Measurements from ENCODE around the gene PPP1R13B. TPM values are rescaled to one million over a fixed set of nuclear protein-coding genes. Genes with fewer than 3 reads are reported as not detected.

PPP1R13B gene
- total RNA-seq, 1 experiment from 2014 or later: 19.0 TPM

GRCh38 chr14:103890821-103891666 is 43.7 kb upstream of the PPP1R13B start:
- intact Hi-C loops (cut with micrococcal nuclease; ENCODE audit: unreplicated experiment): no loop called here
- H3K27me3 ChIP-seq (ENCODE audit: control insufficient read depth, insufficient read depth, low read length): no peaks in the 10 kb centered on the region
- H3K4me1 ChIP-seq (ENCODE audit: control insufficient read depth, insufficient read depth, low read length): no peaks in the 10 kb centered on the region
- DNase-seq (ENCODE audit: low read depth, low spot score) (no peak), ATAC-seq (no peak)
- no peak overlapping the region for H3K4me3 ChIP-seq (ENCODE audit: low read depth in 2 of 2, low read length in 2 of 2)
- no peaks in the 10 kb centered on the region for H3K9me3 ChIP-seq (ENCODE audit: control insufficient read depth, insufficient read depth, low read depth, low read length)
- TF ChIP-seq SIN3A (IDR thresholded peaks at IDR 0.05; ENCODE audit: borderline replicate concordance, insufficient read depth, low read depth, low read length) (no peak), CTCF (IDR thresholded peaks at IDR 0.05) (no peak), POLR2AphosphoS5 (IDR thresholded peaks at IDR 0.05; ENCODE audit: low read depth, low read length) (no peak), TCF7L2 (IDR thresholded peaks at IDR 0.05; ENCODE audit: low read depth, low read length) (no peak), REST (IDR thresholded peaks at IDR 0.05; ENCODE audit: insufficient read depth in 1 of 2, low read depth in 2 of 2, low read length in 1 of 2) (no peak)
- in situ Hi-C loops (cut with HindIII; ENCODE audit: low pct_unique_long_range_greater_than_20kb, low sequenced_read_pairs): no loop called here
- BruUV-seq (replicated peaks): no TSS peak
- H3K36me3 ChIP-seq (ENCODE audit: control insufficient read depth, insufficient read depth, low read length): no peaks in the 10 kb centered on the region
- CTCF ChIA-PET: no interaction called here
- H3K27ac ChIP-seq (ENCODE audit: low read length): no peak overlapping the region
- POLR2A ChIA-PET: interaction anchor here (0.6 kb wide), 1 partner anchor 59 kb away, joined by 3 read pairs; no protein-coding TSS in a partner anchor

- ATAC-seq: no peak
- Histone ChIP-seq H3K36me3 (ENCODE audit: control insufficient read depth, insufficient read depth, low read length) (no peaks in the 10 kb centered on the region), H3K4me1 (ENCODE audit: control insufficient read depth, insufficient read depth, low read length) (no peaks in the 10 kb centered on the region), H3K27ac (ENCODE audit: low read length) (no peak overlapping the region), H3K9me3 (ENCODE audit: control insufficient read depth, insufficient read depth, low read depth, low read length) (no peaks in the 10 kb centered on the region), H3K27me3 (ENCODE audit: control insufficient read depth, insufficient read depth, low read length) (no peaks in the 10 kb centered on the region), H3K4me3 (ENCODE audit: low read depth in 2 of 2, low read length in 2 of 2) (no peak overlapping the region)
- ChIA-PET CTCF (no interaction called here), POLR2A (no interaction called here)
- intact Hi-C loops (cut with micrococcal nuclease; ENCODE audit: unreplicated experiment) (no loop called here), in situ Hi-C loops (cut with HindIII; ENCODE audit: low pct_unique_long_range_greater_than_20kb, low sequenced_read_pairs) (no loop called here)
- DNase-seq (ENCODE audit: low read depth, low spot score): no peak
- no peak for TF ChIP-seq CTCF (IDR thresholded peaks at IDR 0.05)
- no peak for TF ChIP-seq TCF7L2 (IDR thresholded peaks at IDR 0.05; ENCODE audit: low read depth, low read length)
- TF ChIP-seq POLR2AphosphoS5 (IDR thresholded peaks at IDR 0.05; ENCODE audit: low read depth, low read length): no peak
- no peak for TF ChIP-seq REST (IDR thresholded peaks at IDR 0.05; ENCODE audit: insufficient read depth in 1 of 2, low read depth in 2 of 2, low read length in 1 of 2)
- TF ChIP-seq SIN3A (IDR thresholded peaks at IDR 0.05; ENCODE audit: borderline replicate concordance, insufficient read depth, low read depth, low read length): no peak
- no TSS peak for BruUV-seq (replicated peaks)
Measured at GRCh38 chr14:103890052-103890371, 42.6 kb upstream of the PPP1R13B start.
